Prostate gland (tissue), 2 donors: ENCODE measurements around the gene RAB4A.

Experiments
- POLR2A ChIP-seq: fragments of 450-650 bp; IDR thresholded peaks from one replicate; pipeline ENCODE4 v1.6.1; 2016; ENCODE audit warnings: antibody characterized with exemption, mild to moderate bottlenecking
- POLR2AphosphoS5 ChIP-seq: sonication (generic); formaldehyde crosslinking; IDR thresholded peaks from one replicate; pipeline ENCODE4 v1.6.1; 2017; ENCODE audit warnings: antibody characterized with exemption
- TF ChIP-seq, protein P1 (sequence below), 4 experiments: fragments of 200-600 bp in 2 of 4; fragments of 450-650 bp in 2 of 4; sonication (generic) in 2 of 4; IDR thresholded peaks; 1 replicate in 3 of 4; 2 replicates in 1 of 4; pipeline ENCODE4 v1.5.1; 2016 to 2019; ENCODE audit warnings: antibody characterized with exemption in 4 of 4, mild to moderate bottlenecking in 2 of 4, moderate library complexity in 2 of 4

DNA sequence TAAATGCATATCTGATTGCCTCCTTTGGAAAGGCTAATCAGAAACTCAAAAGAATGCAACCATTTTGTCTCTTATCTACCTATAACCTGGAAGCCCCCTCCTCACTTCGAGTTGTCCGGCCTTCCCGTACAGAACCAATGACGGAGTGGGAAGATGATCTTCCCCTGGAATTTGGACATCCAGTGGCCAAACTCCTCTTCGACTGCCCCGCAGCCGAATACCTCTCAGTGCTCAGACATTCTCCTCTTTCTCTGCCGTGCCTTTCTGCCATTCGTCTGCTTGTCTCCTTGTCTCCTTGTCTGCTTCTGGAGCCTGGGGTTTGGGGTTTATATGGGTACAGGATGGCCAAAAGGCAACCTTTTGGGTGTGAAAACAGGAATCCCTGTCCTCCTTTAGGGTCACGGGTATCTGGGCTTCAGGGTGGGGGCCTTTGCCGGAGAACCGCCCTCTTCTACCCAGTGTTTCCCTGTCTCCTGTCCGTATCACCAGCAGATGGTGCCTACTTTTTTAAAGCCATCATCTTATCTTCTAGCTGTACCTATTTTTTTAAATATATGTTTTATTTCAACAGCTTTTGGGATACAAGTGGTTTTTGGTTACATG, 35.9 kb upstream of the RAB4A start:
- TF ChIP-seq, protein P1, sequence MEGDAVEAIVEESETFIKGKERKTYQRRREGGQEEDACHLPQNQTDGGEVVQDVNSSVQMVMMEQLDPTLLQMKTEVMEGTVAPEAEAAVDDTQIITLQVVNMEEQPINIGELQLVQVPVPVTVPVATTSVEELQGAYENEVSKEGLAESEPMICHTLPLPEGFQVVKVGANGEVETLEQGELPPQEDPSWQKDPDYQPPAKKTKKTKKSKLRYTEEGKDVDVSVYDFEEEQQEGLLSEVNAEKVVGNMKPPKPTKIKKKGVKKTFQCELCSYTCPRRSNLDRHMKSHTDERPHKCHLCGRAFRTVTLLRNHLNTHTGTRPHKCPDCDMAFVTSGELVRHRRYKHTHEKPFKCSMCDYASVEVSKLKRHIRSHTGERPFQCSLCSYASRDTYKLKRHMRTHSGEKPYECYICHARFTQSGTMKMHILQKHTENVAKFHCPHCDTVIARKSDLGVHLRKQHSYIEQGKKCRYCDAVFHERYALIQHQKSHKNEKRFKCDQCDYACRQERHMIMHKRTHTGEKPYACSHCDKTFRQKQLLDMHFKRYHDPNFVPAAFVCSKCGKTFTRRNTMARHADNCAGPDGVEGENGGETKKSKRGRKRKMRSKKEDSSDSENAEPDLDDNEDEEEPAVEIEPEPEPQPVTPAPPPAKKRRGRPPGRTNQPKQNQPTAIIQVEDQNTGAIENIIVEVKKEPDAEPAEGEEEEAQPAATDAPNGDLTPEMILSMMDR (IDR thresholded peaks at IDR 0.05): no peak
- TF ChIP-seq POLR2AphosphoS5 (no peak), POLR2A (no peak)
